ENCODE results near the gene NCKAP5.

DNA sequence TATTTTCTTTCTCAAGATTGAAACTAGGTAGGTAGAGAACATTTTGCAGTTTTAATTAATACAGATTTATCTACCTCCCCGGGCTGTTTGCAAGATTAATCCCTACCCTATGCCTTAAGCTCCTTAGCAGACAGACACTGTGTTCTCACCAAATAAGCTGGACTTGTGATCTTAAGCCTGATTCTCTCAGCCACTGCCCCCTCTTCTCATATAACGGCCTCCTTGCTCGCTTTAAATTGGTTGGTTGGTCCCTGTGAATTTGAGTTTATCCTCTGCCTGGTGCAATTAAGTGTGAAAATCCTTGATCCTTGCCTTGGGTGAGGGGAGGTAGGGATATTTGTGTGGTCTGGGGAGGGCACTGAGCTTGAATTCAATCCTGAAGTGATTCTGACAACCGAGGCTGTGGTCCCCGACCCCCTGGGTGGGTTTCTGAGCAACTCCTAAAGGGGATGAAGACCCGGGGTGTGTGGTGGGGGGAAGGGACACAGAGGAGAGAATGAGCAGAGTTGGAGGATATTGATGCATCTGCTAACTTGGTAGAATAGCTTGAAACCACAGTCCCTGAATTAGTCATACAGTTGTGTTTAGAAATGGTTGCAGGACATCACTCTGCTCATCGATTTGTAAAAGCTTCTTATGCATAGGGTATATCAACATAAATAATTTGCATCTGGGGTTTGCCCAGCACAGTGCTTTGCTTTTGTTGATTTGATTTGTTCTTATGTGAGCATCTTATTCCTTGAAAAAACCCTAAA, 36.9 kb upstream of the NCKAP5 start:
- TF ChIP-seq, protein P1, sequence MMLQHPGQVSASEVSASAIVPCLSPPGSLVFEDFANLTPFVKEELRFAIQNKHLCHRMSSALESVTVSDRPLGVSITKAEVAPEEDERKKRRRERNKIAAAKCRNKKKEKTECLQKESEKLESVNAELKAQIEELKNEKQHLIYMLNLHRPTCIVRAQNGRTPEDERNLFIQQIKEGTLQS (IDR thresholded peaks at IDR 0.05) = no peak
- TF ChIP-seq, protein P2, sequence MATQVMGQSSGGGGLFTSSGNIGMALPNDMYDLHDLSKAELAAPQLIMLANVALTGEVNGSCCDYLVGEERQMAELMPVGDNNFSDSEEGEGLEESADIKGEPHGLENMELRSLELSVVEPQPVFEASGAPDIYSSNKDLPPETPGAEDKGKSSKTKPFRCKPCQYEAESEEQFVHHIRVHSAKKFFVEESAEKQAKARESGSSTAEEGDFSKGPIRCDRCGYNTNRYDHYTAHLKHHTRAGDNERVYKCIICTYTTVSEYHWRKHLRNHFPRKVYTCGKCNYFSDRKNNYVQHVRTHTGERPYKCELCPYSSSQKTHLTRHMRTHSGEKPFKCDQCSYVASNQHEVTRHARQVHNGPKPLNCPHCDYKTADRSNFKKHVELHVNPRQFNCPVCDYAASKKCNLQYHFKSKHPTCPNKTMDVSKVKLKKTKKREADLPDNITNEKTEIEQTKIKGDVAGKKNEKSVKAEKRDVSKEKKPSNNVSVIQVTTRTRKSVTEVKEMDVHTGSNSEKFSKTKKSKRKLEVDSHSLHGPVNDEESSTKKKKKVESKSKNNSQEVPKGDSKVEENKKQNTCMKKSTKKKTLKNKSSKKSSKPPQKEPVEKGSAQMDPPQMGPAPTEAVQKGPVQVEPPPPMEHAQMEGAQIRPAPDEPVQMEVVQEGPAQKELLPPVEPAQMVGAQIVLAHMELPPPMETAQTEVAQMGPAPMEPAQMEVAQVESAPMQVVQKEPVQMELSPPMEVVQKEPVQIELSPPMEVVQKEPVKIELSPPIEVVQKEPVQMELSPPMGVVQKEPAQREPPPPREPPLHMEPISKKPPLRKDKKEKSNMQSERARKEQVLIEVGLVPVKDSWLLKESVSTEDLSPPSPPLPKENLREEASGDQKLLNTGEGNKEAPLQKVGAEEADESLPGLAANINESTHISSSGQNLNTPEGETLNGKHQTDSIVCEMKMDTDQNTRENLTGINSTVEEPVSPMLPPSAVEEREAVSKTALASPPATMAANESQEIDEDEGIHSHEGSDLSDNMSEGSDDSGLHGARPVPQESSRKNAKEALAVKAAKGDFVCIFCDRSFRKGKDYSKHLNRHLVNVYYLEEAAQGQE (IDR thresholded peaks at IDR 0.05) = no peak
- TF ChIP-seq, protein P3, sequence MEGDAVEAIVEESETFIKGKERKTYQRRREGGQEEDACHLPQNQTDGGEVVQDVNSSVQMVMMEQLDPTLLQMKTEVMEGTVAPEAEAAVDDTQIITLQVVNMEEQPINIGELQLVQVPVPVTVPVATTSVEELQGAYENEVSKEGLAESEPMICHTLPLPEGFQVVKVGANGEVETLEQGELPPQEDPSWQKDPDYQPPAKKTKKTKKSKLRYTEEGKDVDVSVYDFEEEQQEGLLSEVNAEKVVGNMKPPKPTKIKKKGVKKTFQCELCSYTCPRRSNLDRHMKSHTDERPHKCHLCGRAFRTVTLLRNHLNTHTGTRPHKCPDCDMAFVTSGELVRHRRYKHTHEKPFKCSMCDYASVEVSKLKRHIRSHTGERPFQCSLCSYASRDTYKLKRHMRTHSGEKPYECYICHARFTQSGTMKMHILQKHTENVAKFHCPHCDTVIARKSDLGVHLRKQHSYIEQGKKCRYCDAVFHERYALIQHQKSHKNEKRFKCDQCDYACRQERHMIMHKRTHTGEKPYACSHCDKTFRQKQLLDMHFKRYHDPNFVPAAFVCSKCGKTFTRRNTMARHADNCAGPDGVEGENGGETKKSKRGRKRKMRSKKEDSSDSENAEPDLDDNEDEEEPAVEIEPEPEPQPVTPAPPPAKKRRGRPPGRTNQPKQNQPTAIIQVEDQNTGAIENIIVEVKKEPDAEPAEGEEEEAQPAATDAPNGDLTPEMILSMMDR (IDR thresholded peaks at IDR 0.05; ENCODE audit: low read depth, low read length, missing input control) = no peak
- TF ChIP-seq JUND (IDR thresholded peaks at IDR 0.05) (no peak), YY1 (IDR thresholded peaks at IDR 0.05) (no peak), RAD21 (IDR thresholded peaks at IDR 0.05) (no peak), EGR1 (IDR thresholded peaks at IDR 0.05; ENCODE audit: low read depth in 2 of 2) (no peak), GABPA (IDR thresholded peaks at IDR 0.05 in 1 of 2, conservative IDR thresholded peaks at IDR 0.05 in 1 of 2) (no peak), FOXA1 (IDR thresholded peaks at IDR 0.05) (no peak), NR2F2 (IDR thresholded peaks at IDR 0.05) (no peak), FOXA2 (IDR thresholded peaks at IDR 0.05) (no peak), RXRA (IDR thresholded peaks at IDR 0.05) (no peak)
- TF ChIP-seq, protein P4, sequence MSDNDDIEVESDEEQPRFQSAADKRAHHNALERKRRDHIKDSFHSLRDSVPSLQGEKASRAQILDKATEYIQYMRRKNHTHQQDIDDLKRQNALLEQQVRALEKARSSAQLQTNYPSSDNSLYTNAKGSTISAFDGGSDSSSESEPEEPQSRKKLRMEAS (IDR thresholded peaks at IDR 0.05) = no peak
- TF ChIP-seq, protein P5, sequence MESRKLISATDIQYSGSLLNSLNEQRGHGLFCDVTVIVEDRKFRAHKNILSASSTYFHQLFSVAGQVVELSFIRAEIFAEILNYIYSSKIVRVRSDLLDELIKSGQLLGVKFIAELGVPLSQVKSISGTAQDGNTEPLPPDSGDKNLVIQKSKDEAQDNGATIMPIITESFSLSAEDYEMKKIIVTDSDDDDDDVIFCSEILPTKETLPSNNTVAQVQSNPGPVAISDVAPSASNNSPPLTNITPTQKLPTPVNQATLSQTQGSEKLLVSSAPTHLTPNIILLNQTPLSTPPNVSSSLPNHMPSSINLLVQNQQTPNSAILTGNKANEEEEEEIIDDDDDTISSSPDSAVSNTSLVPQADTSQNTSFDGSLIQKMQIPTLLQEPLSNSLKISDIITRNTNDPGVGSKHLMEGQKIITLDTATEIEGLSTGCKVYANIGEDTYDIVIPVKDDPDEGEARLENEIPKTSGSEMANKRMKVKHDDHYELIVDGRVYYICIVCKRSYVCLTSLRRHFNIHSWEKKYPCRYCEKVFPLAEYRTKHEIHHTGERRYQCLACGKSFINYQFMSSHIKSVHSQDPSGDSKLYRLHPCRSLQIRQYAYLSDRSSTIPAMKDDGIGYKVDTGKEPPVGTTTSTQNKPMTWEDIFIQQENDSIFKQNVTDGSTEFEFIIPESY (IDR thresholded peaks at IDR 0.05) = no peak
